Inflammatory macrophage treated with lipopolysaccharide for 1 hour (primary cell): ENCODE results near the gene ZNF558.
"Not testable (repeated sequence)": the region's sequence is repeated elsewhere in the genome, so short reads cannot be mapped to it uniquely, and the experiment has no call there.

Experiments used
- DNase-seq, 2 donors: peaks; one replicate each; pipeline ENCODE4 v3.0.0-alpha.2; 2020 to 2022

ZNF558 gene

DNA sequence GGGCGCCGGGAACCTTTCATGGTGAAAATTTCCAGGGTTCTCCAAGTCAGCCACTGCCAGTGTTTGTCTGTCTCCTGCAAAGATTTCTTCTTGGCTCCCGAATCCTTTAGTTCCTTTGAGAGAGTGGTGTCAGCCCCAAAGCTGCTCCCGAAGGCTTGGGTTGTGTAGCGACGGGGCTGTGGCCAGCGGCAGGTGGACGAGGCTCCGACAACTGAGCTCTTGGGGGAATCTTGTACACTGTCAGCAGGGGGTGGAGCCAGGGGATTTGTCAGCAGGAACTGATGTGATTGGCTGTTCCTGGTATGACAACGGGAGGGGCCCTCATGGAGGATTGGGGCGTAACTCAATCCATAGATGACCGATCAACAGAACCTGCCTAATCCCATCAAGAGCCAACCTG is 58.5 kb downstream of the ZNF558 start:
- DNase-seq, result not testable (repeated sequence)

DNA sequence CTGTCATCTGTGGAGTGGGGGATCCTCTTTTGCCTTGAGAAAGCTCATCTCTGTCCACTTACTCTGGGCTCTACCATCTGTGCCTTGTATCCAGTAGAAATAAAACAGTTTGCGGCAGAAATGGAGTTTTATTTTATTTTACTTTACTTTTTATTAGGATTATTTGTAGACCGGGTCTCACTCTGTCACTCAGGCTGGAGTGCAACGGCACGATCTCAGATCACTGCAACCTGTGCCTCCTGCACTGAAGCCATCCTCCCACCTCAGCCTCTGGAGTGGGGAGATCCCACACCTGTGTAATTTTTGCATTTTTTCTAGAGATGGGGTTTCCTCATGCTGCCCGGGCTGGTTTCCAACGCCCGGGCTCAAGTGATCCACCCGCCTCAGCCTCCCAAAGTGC is 62.8 kb downstream of the ZNF558 start:
- not testable (repeated sequence) for DNase-seq

DNA sequence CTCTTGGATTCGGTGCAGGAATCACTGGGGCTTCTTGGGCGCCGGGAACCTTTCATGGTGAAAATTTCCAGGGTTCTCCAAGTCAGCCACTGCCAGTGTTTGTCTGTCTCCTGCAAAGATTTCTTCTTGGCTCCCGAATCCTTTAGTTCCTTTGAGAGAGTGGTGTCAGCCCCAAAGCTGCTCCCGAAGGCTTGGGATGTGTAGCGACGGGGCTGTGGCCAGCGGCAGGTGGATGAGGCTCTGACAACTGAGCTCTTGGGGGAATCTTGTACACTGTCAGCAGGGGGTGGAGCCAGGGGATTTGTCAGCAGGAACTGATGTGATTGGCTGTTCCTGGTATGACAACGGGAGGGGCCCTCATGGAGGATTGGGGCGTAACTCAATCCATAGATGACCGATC is 64.8 kb downstream of the ZNF558 start:
- DNase-seq, result not testable (repeated sequence)
